Lower leg skin (tissue), 4 donors: ENCODE data around the gene TUBB2B. TPM values are rescaled to one million over a fixed set of nuclear protein-coding genes. Genes with fewer than 3 reads are reported as not detected.

ENCODE experiments used
- DNase-seq, 2 donors: peaks; one replicate each; pipeline ENCODE4 v3.0.0-alpha.2; 2019; ENCODE audit warnings: low spot score in 2 of 2
- H3K4me3 ChIP-seq: fragments of 200-600 bp; sonication (generic); 2 replicates; pipeline ENCODE4 v1.5.1; 2017; ENCODE audit warnings: mild to moderate bottlenecking, low read depth; ENCODE audit not compliant: poor library complexity, severe bottlenecking
- POLR2A ChIP-seq, 2 donors: fragments of 450-650 bp; IDR thresholded peaks; one replicate each; pipeline ENCODE4 v1.6.1; 2016 to 2017; ENCODE audit warnings: antibody characterized with exemption in 2 of 2, mild to moderate bottlenecking in 1 of 2, moderate library complexity in 1 of 2
- WGBS, 2 donors: methylation state at CpG; one replicate each; pipeline ENCODE4 v1.1.5; 2018; 5-methylcytosine and 5-hydroxymethylcytosine counted together
- intact Hi-C: fragments of 100-400 bp; cut with DNase I; formaldehyde crosslinking; loops from one replicate; pipeline ENCODE4 v1.15.0; 2023; ENCODE audit warnings: low total_unique reads
- total RNA-seq, 4 donors: library from RNA; depleted of rRNA; stranded (reverse); fragments of >200 nt; gene quantifications; one replicate each; pipeline ENCODE4 v1.1.0, GENCODE V29; 2016
- TF ChIP-seq, protein P1 (sequence below), 3 donors: fragments of 450-650 bp; IDR thresholded peaks; one replicate each; pipeline ENCODE4 v1.5.1; 2016; ENCODE audit warnings: antibody characterized with exemption in 3 of 3, mild to moderate bottlenecking in 3 of 3, moderate library complexity in 2 of 3

Gene TUBB2B
- total RNA-seq, 4 donors from 2014 or later: 1.0 to 14.6 (median 7.5) TPM

DNA sequence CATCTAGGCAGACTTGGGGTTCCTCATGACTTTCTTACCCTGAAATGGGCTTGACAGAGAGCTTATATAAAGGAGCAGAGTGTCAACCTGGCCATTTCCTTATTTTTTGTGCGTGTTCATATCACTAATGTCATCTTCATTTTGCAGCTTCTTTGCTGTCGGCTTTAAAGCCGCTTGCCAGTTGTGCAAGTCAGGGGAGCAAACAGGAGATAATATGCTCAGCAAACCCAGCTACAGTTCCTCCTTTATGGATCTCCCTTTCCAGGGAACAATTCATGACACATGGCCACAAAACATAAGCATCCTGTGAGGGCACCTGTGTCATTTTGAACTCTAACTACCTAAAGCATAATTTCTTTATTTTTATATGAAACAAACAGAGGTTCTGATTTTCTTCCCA, 6.5 kb upstream of the TUBB2B start:
- intact Hi-C loops: loop anchor here (10.0 kb wide), 1 partner anchor 99 kb away; no protein-coding TSS in a partner anchor
- WGBS, 2 donors: 79 to 82% methylated on average over 3 of the region's 3 CpGs
- peak in 1 of 2 donors; percentile 15 for DNase-seq
- H3K4me3 ChIP-seq: no peak overlapping the region
- TF ChIP-seq, protein P1, sequence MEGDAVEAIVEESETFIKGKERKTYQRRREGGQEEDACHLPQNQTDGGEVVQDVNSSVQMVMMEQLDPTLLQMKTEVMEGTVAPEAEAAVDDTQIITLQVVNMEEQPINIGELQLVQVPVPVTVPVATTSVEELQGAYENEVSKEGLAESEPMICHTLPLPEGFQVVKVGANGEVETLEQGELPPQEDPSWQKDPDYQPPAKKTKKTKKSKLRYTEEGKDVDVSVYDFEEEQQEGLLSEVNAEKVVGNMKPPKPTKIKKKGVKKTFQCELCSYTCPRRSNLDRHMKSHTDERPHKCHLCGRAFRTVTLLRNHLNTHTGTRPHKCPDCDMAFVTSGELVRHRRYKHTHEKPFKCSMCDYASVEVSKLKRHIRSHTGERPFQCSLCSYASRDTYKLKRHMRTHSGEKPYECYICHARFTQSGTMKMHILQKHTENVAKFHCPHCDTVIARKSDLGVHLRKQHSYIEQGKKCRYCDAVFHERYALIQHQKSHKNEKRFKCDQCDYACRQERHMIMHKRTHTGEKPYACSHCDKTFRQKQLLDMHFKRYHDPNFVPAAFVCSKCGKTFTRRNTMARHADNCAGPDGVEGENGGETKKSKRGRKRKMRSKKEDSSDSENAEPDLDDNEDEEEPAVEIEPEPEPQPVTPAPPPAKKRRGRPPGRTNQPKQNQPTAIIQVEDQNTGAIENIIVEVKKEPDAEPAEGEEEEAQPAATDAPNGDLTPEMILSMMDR (IDR thresholded peaks at IDR 0.05): no peak
- TF ChIP-seq POLR2A (IDR thresholded peaks at IDR 0.05): no peak

DNA sequence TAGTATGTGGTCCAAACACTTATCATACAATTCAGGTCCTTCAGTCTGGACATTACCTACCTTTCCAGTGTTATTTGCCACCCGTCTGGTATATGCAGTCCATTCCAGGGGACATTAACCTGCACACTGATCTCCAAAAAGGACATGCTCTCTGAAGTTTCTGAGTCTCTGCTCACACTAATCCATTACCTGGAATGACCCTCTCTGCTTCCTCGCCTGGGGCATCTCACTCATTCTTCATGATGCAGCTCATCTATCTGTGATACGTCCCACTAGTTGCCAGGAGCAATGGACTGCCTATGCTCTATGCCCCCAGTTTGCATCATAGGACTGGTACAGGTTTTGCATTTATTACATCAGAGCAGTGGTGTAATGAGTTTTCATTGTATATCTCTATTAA, 5.9 kb upstream of the TUBB2B start:
- intact Hi-C loops: loop anchor here (10.0 kb wide), 1 partner anchor 99 kb away; no protein-coding TSS in a partner anchor

DNA sequence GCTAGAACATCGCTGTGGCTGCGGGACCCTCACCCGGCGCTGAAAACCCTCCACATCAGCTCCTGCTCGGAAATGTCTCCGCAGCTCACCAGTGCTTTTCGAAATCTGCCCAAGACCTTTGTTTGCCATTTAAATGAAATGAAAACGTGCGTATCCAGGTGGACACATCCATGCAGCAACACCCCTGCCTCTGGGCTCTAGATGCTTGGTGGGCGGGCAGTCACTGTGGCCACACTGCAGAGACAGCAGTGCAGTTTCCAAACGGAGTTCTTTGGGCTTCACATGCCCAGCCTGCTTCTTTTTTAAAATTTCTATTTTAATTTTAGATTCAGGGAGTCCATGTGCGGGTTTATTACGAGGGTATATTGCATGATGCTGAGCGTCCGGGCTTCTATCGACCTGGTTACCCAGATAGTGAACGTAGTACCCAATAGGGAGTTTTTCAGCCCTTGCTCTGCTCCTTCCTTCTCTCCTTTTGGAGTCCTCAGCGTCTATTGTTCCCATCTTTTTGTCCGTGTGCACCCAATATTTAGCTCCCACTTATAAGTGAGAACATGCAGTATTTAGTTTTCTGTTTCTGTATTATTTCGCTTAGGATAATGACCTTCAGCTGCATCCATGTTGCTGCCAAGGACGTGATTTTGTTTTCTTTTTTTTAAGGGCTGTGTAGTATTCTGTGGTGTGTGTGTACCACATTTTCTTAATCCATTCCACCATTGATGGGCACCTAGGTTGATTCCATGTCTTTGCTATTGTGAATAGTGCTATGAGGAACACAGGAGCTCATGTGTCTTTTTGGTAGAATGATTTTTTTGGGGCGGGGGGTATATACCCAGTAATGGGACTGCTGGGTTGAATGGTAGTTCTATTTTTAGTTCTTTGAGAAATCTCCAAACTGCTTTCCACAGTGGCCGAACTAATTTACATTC, 4.8 kb upstream of the TUBB2B start:
- no peak for TF ChIP-seq POLR2A (IDR thresholded peaks at IDR 0.05)
- TF ChIP-seq, protein P1 (IDR thresholded peaks at IDR 0.05): no peak
- intact Hi-C loops: loop anchor here (10.0 kb wide), 1 partner anchor 97 kb away; no protein-coding TSS in a partner anchor
- DNase-seq: peak in 1 of 2 donors; percentile 61
- 32 to 33% methylated on average over 23 of the region's 23 CpGs for WGBS, 2 donors
- no peak overlapping the region for H3K4me3 ChIP-seq

More for the DNA sequence above, 5.9 kb upstream of the TUBB2B start:
- no peak overlapping the region for H3K4me3 ChIP-seq
- DNase-seq: peak in 1 of 2 donors; percentile 67
- TF ChIP-seq POLR2A (IDR thresholded peaks at IDR 0.05): no peak
- TF ChIP-seq, protein P1 (IDR thresholded peaks at IDR 0.05): no peak
- WGBS, 2 donors: 85% methylated on average over 3 of the region's 3 CpGs

DNA sequence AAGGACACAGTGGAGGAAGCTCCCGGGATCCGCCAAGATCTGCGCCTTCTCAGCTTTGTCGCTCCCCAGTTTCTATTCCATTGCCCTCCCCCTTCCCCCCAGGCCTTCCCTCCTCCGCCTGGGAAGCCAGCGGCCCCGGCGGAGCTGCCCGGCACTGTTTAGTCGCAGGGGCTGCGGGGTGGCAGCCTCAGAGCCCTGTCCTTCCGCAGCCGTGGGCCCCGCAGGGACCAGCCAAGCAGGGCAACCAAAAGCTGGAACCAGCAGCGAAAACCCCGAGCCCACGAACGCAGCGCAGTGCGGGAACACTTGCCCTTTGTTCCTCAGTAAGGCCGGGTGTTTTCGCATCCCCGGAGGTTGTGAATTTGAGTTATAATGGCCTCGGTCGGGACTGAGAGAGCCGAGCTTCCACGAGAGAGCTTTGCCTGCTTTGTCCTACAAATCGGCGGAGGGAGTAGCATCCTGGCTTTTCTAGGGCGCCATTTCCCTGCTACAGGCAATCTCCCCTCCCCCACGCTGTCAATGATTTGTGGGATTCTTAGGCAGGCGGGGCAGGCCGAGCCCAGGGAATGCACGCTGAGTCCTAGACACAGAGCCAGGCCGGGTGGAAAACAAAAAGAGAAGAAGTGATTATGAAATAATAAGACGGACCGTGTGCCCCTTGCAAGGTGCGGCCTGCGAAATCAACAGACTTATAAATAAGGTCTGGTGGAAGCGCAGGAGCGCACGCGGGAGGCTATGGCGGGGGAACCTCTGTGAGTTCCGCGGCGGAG, 4.0 kb upstream of the TUBB2B start:
- 0 to 2% methylated on average over 42 to 43 of the region's 47 CpGs for WGBS, 2 donors
- intact Hi-C loops: loop anchor here (10.0 kb wide), 1 partner anchor 97 kb away; no protein-coding TSS in a partner anchor
- TF ChIP-seq, protein P1 (IDR thresholded peaks at IDR 0.05): no peak
- TF ChIP-seq POLR2A (IDR thresholded peaks at IDR 0.05): no peak
- DNase-seq: peak; percentile 73 to 92
- peak overlapping the region; percentile 47 for H3K4me3 ChIP-seq

DNA sequence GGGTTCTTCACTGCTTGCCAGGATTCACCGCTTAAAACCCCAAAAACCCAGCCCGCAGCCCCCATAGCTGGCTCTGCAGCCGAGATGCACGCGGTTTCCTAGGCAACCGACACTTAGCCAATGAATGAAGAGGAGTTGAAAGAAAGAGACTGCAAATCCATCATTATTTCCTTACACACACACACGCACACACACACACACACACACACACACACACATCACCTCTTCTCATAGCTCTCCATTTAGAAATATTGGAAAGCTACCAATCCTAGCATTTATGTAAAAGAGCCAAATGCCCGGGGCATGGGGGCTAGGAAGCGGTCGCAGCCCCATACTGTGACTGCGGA, 3.4 kb upstream of the TUBB2B start:
- intact Hi-C loops: loop anchor here (10.0 kb wide), 1 partner anchor 96 kb away; no protein-coding TSS in a partner anchor
- TF ChIP-seq, protein P1 (IDR thresholded peaks at IDR 0.05): no peak
- TF ChIP-seq POLR2A (IDR thresholded peaks at IDR 0.05): no peak
- H3K4me3 ChIP-seq: peak overlapping the region; percentile 47
- peak in 1 of 2 donors; percentile 81 for DNase-seq
- WGBS, 2 donors: 4% methylated on average over 11 of the region's 11 CpGs
